WTC11 (cell line): Measurements from ENCODE around the gene POLD1. TPM values are rescaled to one million over a fixed set of nuclear protein-coding genes. Genes with fewer than 3 reads are reported as not detected.

ENCODE experiments used
- ATAC-seq: fragments of 200-7000 bp; cut with Tn5 transposase; 2 replicates; pipeline ENCODE4 v1.10.0; 2021; ENCODE audit warnings: mild to moderate bottlenecking, moderate library complexity
- CTCF ChIA-PET: fragments of 300-600 bp; sonication (Branson Sonifier 250); formaldehyde crosslinking; loops from one replicate; lab custom pipeline; 2021; ENCODE audit warnings: antibody characterized with exemption; lab: Charles Lee
- POLR2A ChIA-PET: fragments of 350-600 bp; sonication (Branson Sonifier 250); formaldehyde crosslinking; loops from one replicate; lab custom pipeline; 2021; ENCODE audit warnings: antibody characterized with exemption; lab: Charles Lee
- DNase-seq: peaks from one replicate; pipeline ENCODE4 v3.0.0; 2021; ENCODE audit warnings: low spot score
- H3K27ac Mint-ChIP-seq: 2 replicates; pipeline ENCODE4 v1.8.0; 2021; ENCODE audit warnings: mixed read lengths
- H3K27me3 Mint-ChIP-seq: 2 replicates; pipeline ENCODE4 v1.8.0; 2021; ENCODE audit warnings: low read depth, mild to moderate bottlenecking, moderate library complexity, mixed read lengths
- H3K36me3 Mint-ChIP-seq: 2 replicates; pipeline ENCODE4 v1.8.0; 2021; ENCODE audit warnings: mixed read lengths
- H3K4me1 Mint-ChIP-seq: 2 replicates; pipeline ENCODE4 v1.8.0; 2022; ENCODE audit warnings: mixed read lengths
- H3K4me3 Mint-ChIP-seq: 2 replicates; pipeline ENCODE4 v1.8.0; 2021; ENCODE audit warnings: mild to moderate bottlenecking, moderate library complexity, mixed read lengths
- H3K9me3 Mint-ChIP-seq: 2 replicates; pipeline ENCODE4 v1.8.0; 2021; ENCODE audit warnings: mixed read lengths
- CBFB ChIP-seq: sonication (generic); formaldehyde crosslinking; IDR thresholded peaks from 2 replicates; pipeline ENCODE4 v1.8.1; 2022; ENCODE audit warnings: mild to moderate bottlenecking, low read depth, missing genetic modification reagents
- E2F1 ChIP-seq: sonication (generic); formaldehyde crosslinking; IDR thresholded peaks from 2 replicates; pipeline ENCODE4 v1.8.0; 2022; ENCODE audit warnings: mild to moderate bottlenecking, missing genetic modification reagents
- E2F4 ChIP-seq: sonication (generic); formaldehyde crosslinking; IDR thresholded peaks from 2 replicates; pipeline ENCODE4 v1.8.1; 2022; ENCODE audit warnings: low read depth, mild to moderate bottlenecking, moderate library complexity, missing genetic modification reagents, borderline replicate concordance
- ELF4 ChIP-seq: sonication (generic); formaldehyde crosslinking; IDR thresholded peaks from 2 replicates; pipeline ENCODE4 v1.8.1; 2022; ENCODE audit warnings: low read depth, mild to moderate bottlenecking, moderate library complexity, missing genetic modification reagents
- ESRRA ChIP-seq: sonication (generic); formaldehyde crosslinking; IDR thresholded peaks from 2 replicates; pipeline ENCODE4 v1.8.1; 2022; ENCODE audit warnings: mild to moderate bottlenecking, missing genetic modification reagents, borderline replicate concordance
- FOXJ3 ChIP-seq: sonication (generic); formaldehyde crosslinking; IDR thresholded peaks from 2 replicates; pipeline ENCODE4 v1.9.0; 2021; ENCODE audit warnings: missing genetic modification reagents, mild to moderate bottlenecking, borderline replicate concordance
- FOXK1 ChIP-seq: sonication (generic); formaldehyde crosslinking; IDR thresholded peaks from 2 replicates; pipeline ENCODE4 v1.8.0; 2022; ENCODE audit warnings: mild to moderate bottlenecking, moderate library complexity, missing genetic modification reagents
- IRF2 ChIP-seq: sonication (generic); formaldehyde crosslinking; IDR thresholded peaks from 2 replicates; pipeline ENCODE4 v1.8.0; 2022; ENCODE audit warnings: low read depth, missing genetic modification reagents, borderline replicate concordance
- KAT7 ChIP-seq: sonication (generic); formaldehyde crosslinking; IDR thresholded peaks from 2 replicates; pipeline ENCODE4 v1.8.1; 2023; ENCODE audit warnings: missing genetic modification reagents, mild to moderate bottlenecking, borderline replicate concordance
- MXD4 ChIP-seq: fragments of 250-450 bp; sonication (Bioruptor Pico); IDR thresholded peaks from 2 replicates; pipeline ENCODE4 v1.8.0; 2021; ENCODE audit warnings: mild to moderate bottlenecking, moderate library complexity, borderline replicate concordance
- NFYB ChIP-seq: sonication (generic); formaldehyde crosslinking; conservative IDR thresholded peaks from 2 replicates; pipeline ENCODE4 v1.8.0; 2022; ENCODE audit warnings: low read depth, missing genetic modification reagents
- NR1H2 ChIP-seq: sonication (generic); formaldehyde crosslinking; IDR thresholded peaks from 2 replicates; pipeline ENCODE4 v1.9.0; 2021; ENCODE audit warnings: mild to moderate bottlenecking, moderate library complexity, missing genetic modification reagents
- NR3C1 ChIP-seq: sonication (generic); formaldehyde crosslinking; conservative IDR thresholded peaks from 2 replicates; pipeline ENCODE4 v1.8.1; 2023; ENCODE audit warnings: low read depth, mild to moderate bottlenecking, missing genetic modification reagents
- PRRX2 ChIP-seq: fragments of 250-450 bp; sonication (Bioruptor Pico); IDR thresholded peaks from 2 replicates; pipeline ENCODE4 v1.8.0; 2021; ENCODE audit warnings: mild to moderate bottlenecking
- RORB ChIP-seq: fragments of 250-450 bp; sonication (Bioruptor Pico); IDR thresholded peaks from 2 replicates; pipeline ENCODE4 v1.9.0; 2021; ENCODE audit warnings: mild to moderate bottlenecking
- STAT6 ChIP-seq: sonication (generic); formaldehyde crosslinking; conservative IDR thresholded peaks from 2 replicates; pipeline ENCODE4 v1.8.1; 2023; ENCODE audit warnings: mild to moderate bottlenecking, low read depth, missing genetic modification reagents, moderate library complexity
- TEAD1 ChIP-seq: sonication (generic); formaldehyde crosslinking; IDR thresholded peaks from 2 replicates; pipeline ENCODE4 v1.8.0; 2022; ENCODE audit warnings: mild to moderate bottlenecking, missing genetic modification reagents
- USF1 ChIP-seq: sonication (generic); formaldehyde crosslinking; IDR thresholded peaks from 2 replicates; pipeline ENCODE4 v1.8.0; 2022; ENCODE audit warnings: mild to moderate bottlenecking, missing genetic modification reagents
- ZNF138 ChIP-seq: sonication (generic); formaldehyde crosslinking; conservative IDR thresholded peaks from 2 replicates; pipeline ENCODE4 v1.8.1; 2022; ENCODE audit warnings: mild to moderate bottlenecking, moderate library complexity, missing genetic modification reagents
- ZNF232 ChIP-seq: sonication (generic); formaldehyde crosslinking; IDR thresholded peaks from 2 replicates; pipeline ENCODE4 v1.8.0; 2022; ENCODE audit warnings: mild to moderate bottlenecking, missing genetic modification reagents
- ZNF263 ChIP-seq: sonication (generic); formaldehyde crosslinking; IDR thresholded peaks from 2 replicates; pipeline ENCODE4 v1.8.1; 2022; ENCODE audit warnings: low read depth, mild to moderate bottlenecking, moderate library complexity, missing genetic modification reagents
- total RNA-seq: library from RNA; stranded (reverse); gene quantifications from 3 replicates; pipeline ENCODE4 v1.2.3, GENCODE V29; 2021

POLD1 gene
- total RNA-seq, 1 experiment from 2014 or later: 163 TPM

- ChIA-PET CTCF (interaction anchor here (1.8 kb wide), 1 partner anchor 37 kb away, joined by 5 read pairs; no protein-coding TSS in a partner anchor), POLR2A (no interaction called here)
- Mint-ChIP-seq H3K27me3 (no peaks in the 10 kb centered on the region; the same call in 1 of the 2 replicates), H3K4me1 (no peaks in the 10 kb centered on the region), H3K4me3 (no peak overlapping the region), H3K27ac (no peak overlapping the region), H3K9me3 (no peaks in the 10 kb centered on the region), H3K36me3 (peaks cover 34% of the 10 kb centered on the region)
- ATAC-seq (no peak), DNase-seq (no peak)
- TF ChIP-seq ZNF232 (CRISPR knock-in tag) (no peak), ELF4 (CRISPR knock-in tag) (no peak), NR1H2 (CRISPR knock-in tag) (no peak), NR3C1 (CRISPR knock-in tag) (no peak), FOXK1 (CRISPR knock-in tag) (no peak), USF1 (CRISPR knock-in tag) (no peak), ZNF138 (CRISPR knock-in tag) (no peak), MXD4 (CRISPR knock-in tag) (no peak), E2F4 (CRISPR knock-in tag) (no peak), E2F1 (CRISPR knock-in tag) (no peak), KAT7 (CRISPR knock-in tag) (no peak), TEAD1 (CRISPR knock-in tag) (no peak), FOXJ3 (CRISPR knock-in tag) (no peak), PRRX2 (no peak), ZNF263 (CRISPR knock-in tag) (no peak)
Observed at GRCh38 chr19:50406156-50406820, 22.1 kb downstream of the POLD1 start.

- POLR2A ChIA-PET: no interaction called here
Observed at GRCh38 chr19:50406829-50407228, 22.7 kb downstream of the POLD1 start.

GRCh38 chr19:50409347-50409746 is 25.2 kb downstream of the POLD1 start:
- Mint-ChIP-seq H3K27me3 (no peaks in the 10 kb centered on the region; the same call in 1 of the 2 replicates), H3K4me3 (no peak overlapping the region), H3K4me1 (peaks cover under 1% of the 10 kb centered on the region; the same call in 1 of the 2 replicates), H3K9me3 (no peaks in the 10 kb centered on the region), H3K36me3 (peaks cover 43% of the 10 kb centered on the region), H3K27ac (no peak overlapping the region)
- ATAC-seq (no peak), DNase-seq (no peak)
- POLR2A ChIA-PET: no interaction called here
- no peak for TF ChIP-seq STAT6 (CRISPR knock-in tag)
- no peak for TF ChIP-seq IRF2
- no peak for TF ChIP-seq RORB (CRISPR knock-in tag)
- CTCF ChIA-PET: interaction anchor here (0.9 to 1.1 kb wide), 3 partner anchors 25 to 128 kb away, joined by 3 to 4 read pairs (median 4); partner anchors contain the start of gene POLD1

More at GRCh38 chr19:50406829-50407228, 22.7 kb downstream of the POLD1 start:
- H3K27ac Mint-ChIP-seq: no peak overlapping the region
- H3K4me3 Mint-ChIP-seq: no peak overlapping the region
- peaks cover 39% of the 10 kb centered on the region for H3K36me3 Mint-ChIP-seq
- CTCF ChIA-PET: no interaction called here
- no peaks in the 10 kb centered on the region; the same call in 1 of the 2 replicates for H3K27me3 Mint-ChIP-seq
- H3K4me1 Mint-ChIP-seq: no peaks in the 10 kb centered on the region
- ATAC-seq (no peak), DNase-seq (no peak)
- TF ChIP-seq NFYB (CRISPR knock-in tag) (no peak), MXD4 (CRISPR knock-in tag) (no peak), CBFB (no peak), ESRRA (CRISPR knock-in tag) (no peak)
- no peaks in the 10 kb centered on the region for H3K9me3 Mint-ChIP-seq
